H1 (cell line): Measurements from ENCODE around the gene C17orf100. TPM values are rescaled to one million over a fixed set of nuclear protein-coding genes. Genes with fewer than 3 reads are reported as not detected.

Experiments used
- CTCF ChIA-PET: fragments of 300-600 bp; sonication (Branson Sonifier 250); formaldehyde crosslinking; loops from one replicate; lab custom pipeline; 2021; ENCODE audit not compliant: partially characterized antibody; lab: Charles Lee
- POLR2A ChIA-PET: fragments of 300-600 bp; sonication (Branson Sonifier 250); formaldehyde crosslinking; loops from one replicate; lab custom pipeline; 2021; ENCODE audit warnings: inconsistent platforms; ENCODE audit not compliant: partially characterized antibody; lab: Charles Lee
- DNase-seq, 2 experiments: peaks; one replicate each; pipeline versions ENCODE4 v3.0.0 to v3.0.0-alpha.2; 2010 to 2022; ENCODE audit warnings: low spot score in 2 of 2, low read depth in 1 of 2, mixed read lengths in 1 of 2
- FAIRE-seq: peaks from 2 replicates; lab custom pipeline; 2011; peaks lifted over from hg19 to GRCh38; lab: Jason Lieb, UNC
- H2AFZ ChIP-seq: 2 replicates; pipeline ENCODE4 v1.8.1; 2012; ENCODE audit warnings: low read length, inconsistent platforms
- H2AK5ac ChIP-seq: 2 replicates; pipeline ENCODE4 v1.6.1; 2013; ENCODE audit warnings: low read depth, low read length
- H2BK120ac ChIP-seq: replicated peaks from 2 replicates; pipeline ENCODE3; 2013; ENCODE audit warnings: low read depth, low read length, inconsistent platforms
- H2BK12ac ChIP-seq: 2 replicates; pipeline ENCODE4 v1.6.1; 2013; ENCODE audit warnings: low read depth, low read length
- H2BK15ac ChIP-seq: 2 replicates; pipeline ENCODE4 v1.6.1; 2013; ENCODE audit warnings: low read length
- H2BK20ac ChIP-seq: 2 replicates; pipeline ENCODE4 v1.6.1; 2013; ENCODE audit warnings: low read length
- H2BK5ac ChIP-seq: 2 replicates; pipeline ENCODE4 v1.6.1; 2013; ENCODE audit warnings: low read depth, low read length
- H3K14ac ChIP-seq: 2 replicates; pipeline ENCODE4 v1.6.1; 2013; ENCODE audit warnings: inconsistent platforms; ENCODE audit not compliant: insufficient read length
- H3K18ac ChIP-seq: 2 replicates; pipeline ENCODE4 v1.6.1; 2013; ENCODE audit warnings: low read length; ENCODE audit errors: extremely low read depth
- H3K23ac ChIP-seq: 2 replicates; pipeline ENCODE4 v1.6.1; 2013; ENCODE audit warnings: inconsistent platforms; ENCODE audit not compliant: insufficient read length
- H3K23me2 ChIP-seq: 2 replicates; pipeline ENCODE4 v1.6.1; 2013; ENCODE audit warnings: low read depth, low read length
- H3K27ac ChIP-seq: 2 replicates; pipeline ENCODE4 v1.6.1; 2011; ENCODE audit warnings: low read depth, low read length, inconsistent platforms
- H3K27me3 ChIP-seq, 4 experiments: replicated peaks in 1 of 4; 1 replicate in 1 of 4; 2 replicates in 3 of 4; pipeline versions ENCODE4 v1.6.1 to v1.8.1; 2011 to 2013; ENCODE audit warnings: low read length in 3 of 4, mild to moderate bottlenecking in 3 of 4, inconsistent platforms in 2 of 4, mixed read lengths in 2 of 4, moderate library complexity in 1 of 4; ENCODE audit not compliant: control insufficient read depth in 3 of 4, insufficient read depth in 3 of 4; ENCODE audit errors: extremely low read depth in 1 of 4
- H3K36me3 ChIP-seq, 4 experiments: 2 replicates each; pipeline versions ENCODE4 v1.6.1 to v1.8.1; 2011 to 2013; ENCODE audit warnings: mild to moderate bottlenecking in 4 of 4, low read length in 3 of 4, moderate library complexity in 2 of 4, control low read depth in 1 of 4, inconsistent platforms in 1 of 4; ENCODE audit not compliant: insufficient read depth in 4 of 4, control insufficient read depth in 2 of 4
- H3K4ac ChIP-seq: replicated peaks from 2 replicates; pipeline ENCODE3; 2013; ENCODE audit warnings: low read length, low read depth, mixed read lengths, inconsistent platforms; ENCODE audit not compliant: insufficient read length
- H3K4me1 ChIP-seq, 4 experiments: replicated peaks in 1 of 4; 1 replicate in 1 of 4; 2 replicates in 3 of 4; pipeline versions ENCODE4 v1.6.1 to v1.8.1; 2011 to 2013; ENCODE audit warnings: low read length in 3 of 4, inconsistent platforms in 2 of 4, mixed read lengths in 1 of 4; ENCODE audit not compliant: insufficient read depth in 4 of 4, control insufficient read depth in 3 of 4
- H3K4me2 ChIP-seq, 2 experiments: 2 replicates each; pipeline versions ENCODE4 v1.6.1 to v1.8.1; 2011 to 2013; ENCODE audit warnings: low read depth in 2 of 2, low read length in 2 of 2, control low read depth in 1 of 2, inconsistent platforms in 1 of 2, mild to moderate bottlenecking in 1 of 2; ENCODE audit not compliant: insufficient read depth in 1 of 2
- H3K4me3 ChIP-seq, 4 experiments: fragments of 200-600, 300-600 bp in 1 of 4; sonication (generic), shearing (Covaris generic), sonication (Bioruptor Twin) in 1 of 4; 2 replicates each; pipeline versions ENCODE4 v1.5.1 to v1.8.1; 2011 to 2016; ENCODE audit warnings: low read length in 4 of 4, low read depth in 3 of 4, control low read depth in 2 of 4, inconsistent platforms in 2 of 4, mild to moderate bottlenecking in 2 of 4, mixed read lengths in 1 of 4, moderate library complexity in 1 of 4; ENCODE audit not compliant: insufficient read depth in 2 of 4; ENCODE audit errors: extremely low read depth in 1 of 4
- H3K56ac ChIP-seq: replicated peaks from 2 replicates; pipeline ENCODE3; 2013; ENCODE audit warnings: low read depth, mild to moderate bottlenecking, mixed read lengths, low read length, inconsistent platforms; ENCODE audit not compliant: insufficient read length
- H3K79me1 ChIP-seq: 2 replicates; pipeline ENCODE4 v1.6.1; 2013; ENCODE audit warnings: low read depth, low read length, control low read depth
- H3K79me2 ChIP-seq, 2 experiments: 2 replicates each; pipeline versions ENCODE4 v1.6.1 to v1.8.1; 2012 to 2013; ENCODE audit warnings: low read length in 2 of 2, mild to moderate bottlenecking in 2 of 2, inconsistent platforms in 1 of 2; ENCODE audit not compliant: insufficient read depth in 2 of 2, control insufficient read depth in 1 of 2
- H3K9ac ChIP-seq, 4 experiments: replicated peaks in 1 of 4; 1 replicate in 1 of 4; 2 replicates in 3 of 4; pipeline versions ENCODE4 v1.6.1 to v1.8.1; 2011 to 2013; ENCODE audit warnings: low read depth in 3 of 4, low read length in 3 of 4, control low read depth in 2 of 4, mild to moderate bottlenecking in 2 of 4, moderate library complexity in 2 of 4, inconsistent platforms in 1 of 4; ENCODE audit errors: extremely low read depth in 1 of 4
- H3K9me3 ChIP-seq, 2 experiments: 2 replicates each; pipeline versions ENCODE4 v1.6.1 to v1.8.1; 2012 to 2013; ENCODE audit warnings: mild to moderate bottlenecking in 2 of 2, moderate library complexity in 2 of 2, control low read depth in 1 of 2, inconsistent platforms in 1 of 2, low read depth in 1 of 2, low read length in 1 of 2, mixed read lengths in 1 of 2; ENCODE audit not compliant: insufficient read depth in 2 of 2
- H4K20me1 ChIP-seq, 2 experiments: replicated peaks in 1 of 2; 2 replicates each; pipeline versions ENCODE3 to v1.8.1; 2011 to 2013; ENCODE audit warnings: inconsistent platforms in 2 of 2, low read length in 2 of 2, mild to moderate bottlenecking in 1 of 2; ENCODE audit not compliant: insufficient read depth in 2 of 2, control insufficient read depth in 1 of 2
- H4K5ac ChIP-seq: 2 replicates; pipeline ENCODE4 v1.6.1; 2013; ENCODE audit warnings: low read length, low read depth, mixed read lengths, inconsistent platforms; ENCODE audit not compliant: insufficient read length
- H4K8ac ChIP-seq: 2 replicates; pipeline ENCODE4 v1.8.0; 2013; ENCODE audit warnings: mild to moderate bottlenecking, moderate library complexity, low read length, inconsistent platforms; ENCODE audit not compliant: insufficient read depth; ENCODE audit errors: extremely low read depth
- H4K91ac ChIP-seq: replicated peaks from 2 replicates; pipeline ENCODE3; 2013; ENCODE audit warnings: low read length, mixed read lengths, inconsistent platforms; ENCODE audit not compliant: insufficient read length
- WGBS, 2 experiments: shearing (Covaris generic) in 1 of 2; methylation state at CpG; one replicate each; pipeline versions ENCODE4 v1.1.6 to v1.1.7; 2013 to 2015; ENCODE audit warnings: low lambda C conversion rate in 2 of 2, mixed read lengths in 2 of 2, inconsistent platforms in 1 of 2, low coverage in 1 of 2, missing lambda C conversion rate in 1 of 2; ENCODE audit not compliant: insufficient replicate concordance in 2 of 2, insufficient coverage in 1 of 2, insufficient read length in 1 of 2; ENCODE audit errors: extremely low coverage in 1 of 2, missing lambda C conversion rate in 1 of 2; 5-methylcytosine and 5-hydroxymethylcytosine counted together
- polyA plus RNA-seq, 7 experiments: library from polyadenylated mRNA; depleted of rRNA in 3 of 7; stranded (reverse) in 5 of 7; unstranded in 2 of 7; fragments of >200 nt in 5 of 7; fragments of 200-250 nt in 2 of 7; gene quantifications; 1 replicate in 5 of 7; 2 replicates in 1 of 7; 4 replicates in 1 of 7; pipeline versions ENCODE4 v1.2.1 to v1.2.3, GENCODE V29; 2011 to 2013; ENCODE audit warnings: missing spikeins in 2 of 7, mixed read lengths in 2 of 7
- total RNA-seq: library from RNA; stranded (reverse); fragmentation: NEBNext Ultra II Directional; extraction: Animal tissue kit (Norgen Biotek cat#: 25700); gene quantifications from 2 replicates; pipeline ENCODE4 v1.2.1, GENCODE V29; 2021

C17orf100 gene
- total and polyA plus RNA-seq, 2 of the 8 experiments (the other 6 are each of a cell fraction or from before 2014, with no cell fraction given), result 2.1 to 2.8 TPM

DNA sequence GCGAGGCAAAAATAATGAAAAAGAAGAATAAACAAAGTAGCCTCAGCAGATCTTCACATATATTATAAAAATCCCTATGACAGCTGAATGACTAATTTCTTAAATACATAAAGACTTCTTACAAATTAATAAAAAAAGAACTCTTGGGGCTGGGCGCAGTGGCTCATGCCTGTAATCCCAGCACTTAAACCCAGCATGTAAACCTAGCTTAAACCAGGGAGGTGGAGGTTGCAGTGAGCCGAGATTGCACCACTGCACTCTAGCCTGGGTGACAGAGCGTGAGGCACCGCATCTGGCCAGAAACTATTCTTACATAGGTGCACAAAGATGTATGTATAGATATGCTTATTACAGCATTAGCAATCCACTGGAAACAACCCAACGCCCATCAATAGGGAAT, 27.7 kb downstream of the C17orf100 start:
- Histone ChIP-seq H4K5ac (no peak overlapping the region), H3K79me2 (no peaks in the 10 kb centered on the region), H2AFZ (no peak overlapping the region), H3K4ac (no peak overlapping the region), H3K4me3 (no peak overlapping the region), H3K79me1 (no peaks in the 10 kb centered on the region), H3K27me3 (no peaks in the 10 kb centered on the region), H2BK5ac (no peak overlapping the region), H3K9me3 (no peaks in the 10 kb centered on the region), H4K20me1 (no peaks in the 10 kb centered on the region), H2BK15ac (no peak overlapping the region), H3K56ac (no peak overlapping the region), H3K4me1 (no peaks in the 10 kb centered on the region; a peak in 2 of 7 replicates), H3K23me2 (no peaks in the 10 kb centered on the region), H3K27ac (no peak overlapping the region), H2BK12ac (no peak overlapping the region), H2AK5ac (no peak overlapping the region), H2BK120ac (no peak overlapping the region), H4K8ac (no peak overlapping the region), H4K91ac (no peak overlapping the region), H3K36me3 (no peaks in the 10 kb centered on the region), H3K18ac (no peak overlapping the region), H3K9ac (no peak overlapping the region), H3K4me2 (no peak overlapping the region), H3K23ac (no peak overlapping the region), H2BK20ac (no peak overlapping the region), H3K14ac (no peak overlapping the region)
- FAIRE-seq, result no peak
- POLR2A ChIA-PET, result no interaction called here
- WGBS, 2 experiments, result 89% methylated on average over 6 of the region's 6 CpGs; no CpG with 5 or more reads in 1 of the 2 experiments
- no peak for DNase-seq
- CTCF ChIA-PET, result interaction anchor here (1.1 to 3.2 kb wide), 2 partner anchors 22 to 27 kb away, joined by 3 to 17 read pairs; no protein-coding TSS in a partner anchor
